H1 (cell line): Measurements from ENCODE around the gene FRZB. TPM values are rescaled to one million over a fixed set of nuclear protein-coding genes. Genes with fewer than 3 reads are reported as not detected.

Source experiments
- CTCF ChIA-PET: fragments of 300-600 bp; sonication (Branson Sonifier 250); formaldehyde crosslinking; loops from one replicate; lab custom pipeline; 2021; ENCODE audit not compliant: partially characterized antibody; lab: Charles Lee
- POLR2A ChIA-PET: fragments of 300-600 bp; sonication (Branson Sonifier 250); formaldehyde crosslinking; loops from one replicate; lab custom pipeline; 2021; ENCODE audit warnings: inconsistent platforms; ENCODE audit not compliant: partially characterized antibody; lab: Charles Lee
- DNase-seq, 2 experiments: peaks; one replicate each; pipeline versions ENCODE4 v3.0.0 to v3.0.0-alpha.2; 2010 to 2022; ENCODE audit warnings: low spot score in 2 of 2, low read depth in 1 of 2, mixed read lengths in 1 of 2
- FAIRE-seq: peaks from 2 replicates; lab custom pipeline; 2011; peaks lifted over from hg19 to GRCh38; lab: Jason Lieb, UNC
- H2AFZ ChIP-seq: 2 replicates; pipeline ENCODE4 v1.8.1; 2012; ENCODE audit warnings: low read length, inconsistent platforms
- H2AK5ac ChIP-seq: 2 replicates; pipeline ENCODE4 v1.6.1; 2013; ENCODE audit warnings: low read depth, low read length
- H2BK120ac ChIP-seq: replicated peaks from 2 replicates; pipeline ENCODE3; 2013; ENCODE audit warnings: low read depth, low read length, inconsistent platforms
- H2BK12ac ChIP-seq: 2 replicates; pipeline ENCODE4 v1.6.1; 2013; ENCODE audit warnings: low read depth, low read length
- H2BK15ac ChIP-seq: 2 replicates; pipeline ENCODE4 v1.6.1; 2013; ENCODE audit warnings: low read length
- H2BK20ac ChIP-seq: 2 replicates; pipeline ENCODE4 v1.6.1; 2013; ENCODE audit warnings: low read length
- H2BK5ac ChIP-seq: 2 replicates; pipeline ENCODE4 v1.6.1; 2013; ENCODE audit warnings: low read depth, low read length
- H3K14ac ChIP-seq: 2 replicates; pipeline ENCODE4 v1.6.1; 2013; ENCODE audit warnings: inconsistent platforms; ENCODE audit not compliant: insufficient read length
- H3K18ac ChIP-seq: 2 replicates; pipeline ENCODE4 v1.6.1; 2013; ENCODE audit warnings: low read length; ENCODE audit errors: extremely low read depth
- H3K23ac ChIP-seq: 2 replicates; pipeline ENCODE4 v1.6.1; 2013; ENCODE audit warnings: inconsistent platforms; ENCODE audit not compliant: insufficient read length
- H3K23me2 ChIP-seq: 2 replicates; pipeline ENCODE4 v1.6.1; 2013; ENCODE audit warnings: low read depth, low read length
- H3K27ac ChIP-seq: 2 replicates; pipeline ENCODE4 v1.6.1; 2011; ENCODE audit warnings: low read depth, low read length, inconsistent platforms
- H3K27me3 ChIP-seq, 4 experiments: replicated peaks in 1 of 4; 1 replicate in 1 of 4; 2 replicates in 3 of 4; pipeline versions ENCODE4 v1.6.1 to v1.8.1; 2011 to 2013; ENCODE audit warnings: low read length in 3 of 4, mild to moderate bottlenecking in 3 of 4, inconsistent platforms in 2 of 4, mixed read lengths in 2 of 4, moderate library complexity in 1 of 4; ENCODE audit not compliant: control insufficient read depth in 3 of 4, insufficient read depth in 3 of 4; ENCODE audit errors: extremely low read depth in 1 of 4
- H3K36me3 ChIP-seq, 4 experiments: 2 replicates each; pipeline versions ENCODE4 v1.6.1 to v1.8.1; 2011 to 2013; ENCODE audit warnings: mild to moderate bottlenecking in 4 of 4, low read length in 3 of 4, moderate library complexity in 2 of 4, control low read depth in 1 of 4, inconsistent platforms in 1 of 4; ENCODE audit not compliant: insufficient read depth in 4 of 4, control insufficient read depth in 2 of 4
- H3K4ac ChIP-seq: replicated peaks from 2 replicates; pipeline ENCODE3; 2013; ENCODE audit warnings: low read length, low read depth, mixed read lengths, inconsistent platforms; ENCODE audit not compliant: insufficient read length
- H3K4me1 ChIP-seq, 4 experiments: replicated peaks in 1 of 4; 1 replicate in 1 of 4; 2 replicates in 3 of 4; pipeline versions ENCODE4 v1.6.1 to v1.8.1; 2011 to 2013; ENCODE audit warnings: low read length in 3 of 4, inconsistent platforms in 2 of 4, mixed read lengths in 1 of 4; ENCODE audit not compliant: insufficient read depth in 4 of 4, control insufficient read depth in 3 of 4
- H3K4me2 ChIP-seq, 2 experiments: 2 replicates each; pipeline versions ENCODE4 v1.6.1 to v1.8.1; 2011 to 2013; ENCODE audit warnings: low read depth in 2 of 2, low read length in 2 of 2, control low read depth in 1 of 2, inconsistent platforms in 1 of 2, mild to moderate bottlenecking in 1 of 2; ENCODE audit not compliant: insufficient read depth in 1 of 2
- H3K4me3 ChIP-seq, 4 experiments: fragments of 200-600, 300-600 bp in 1 of 4; sonication (generic), shearing (Covaris generic), sonication (Bioruptor Twin) in 1 of 4; 2 replicates each; pipeline versions ENCODE4 v1.5.1 to v1.8.1; 2011 to 2016; ENCODE audit warnings: low read length in 4 of 4, low read depth in 3 of 4, control low read depth in 2 of 4, inconsistent platforms in 2 of 4, mild to moderate bottlenecking in 2 of 4, mixed read lengths in 1 of 4, moderate library complexity in 1 of 4; ENCODE audit not compliant: insufficient read depth in 2 of 4; ENCODE audit errors: extremely low read depth in 1 of 4
- H3K56ac ChIP-seq: replicated peaks from 2 replicates; pipeline ENCODE3; 2013; ENCODE audit warnings: low read depth, mild to moderate bottlenecking, mixed read lengths, low read length, inconsistent platforms; ENCODE audit not compliant: insufficient read length
- H3K79me1 ChIP-seq: 2 replicates; pipeline ENCODE4 v1.6.1; 2013; ENCODE audit warnings: low read depth, low read length, control low read depth
- H3K79me2 ChIP-seq, 2 experiments: 2 replicates each; pipeline versions ENCODE4 v1.6.1 to v1.8.1; 2012 to 2013; ENCODE audit warnings: low read length in 2 of 2, mild to moderate bottlenecking in 2 of 2, inconsistent platforms in 1 of 2; ENCODE audit not compliant: insufficient read depth in 2 of 2, control insufficient read depth in 1 of 2
- H3K9ac ChIP-seq, 4 experiments: replicated peaks in 1 of 4; 1 replicate in 1 of 4; 2 replicates in 3 of 4; pipeline versions ENCODE4 v1.6.1 to v1.8.1; 2011 to 2013; ENCODE audit warnings: low read depth in 3 of 4, low read length in 3 of 4, control low read depth in 2 of 4, mild to moderate bottlenecking in 2 of 4, moderate library complexity in 2 of 4, inconsistent platforms in 1 of 4; ENCODE audit errors: extremely low read depth in 1 of 4
- H3K9me3 ChIP-seq, 2 experiments: 2 replicates each; pipeline versions ENCODE4 v1.6.1 to v1.8.1; 2012 to 2013; ENCODE audit warnings: mild to moderate bottlenecking in 2 of 2, moderate library complexity in 2 of 2, control low read depth in 1 of 2, inconsistent platforms in 1 of 2, low read depth in 1 of 2, low read length in 1 of 2, mixed read lengths in 1 of 2; ENCODE audit not compliant: insufficient read depth in 2 of 2
- H4K20me1 ChIP-seq, 2 experiments: replicated peaks in 1 of 2; 2 replicates each; pipeline versions ENCODE3 to v1.8.1; 2011 to 2013; ENCODE audit warnings: inconsistent platforms in 2 of 2, low read length in 2 of 2, mild to moderate bottlenecking in 1 of 2; ENCODE audit not compliant: insufficient read depth in 2 of 2, control insufficient read depth in 1 of 2
- H4K5ac ChIP-seq: 2 replicates; pipeline ENCODE4 v1.6.1; 2013; ENCODE audit warnings: low read length, low read depth, mixed read lengths, inconsistent platforms; ENCODE audit not compliant: insufficient read length
- H4K8ac ChIP-seq: 2 replicates; pipeline ENCODE4 v1.8.0; 2013; ENCODE audit warnings: mild to moderate bottlenecking, moderate library complexity, low read length, inconsistent platforms; ENCODE audit not compliant: insufficient read depth; ENCODE audit errors: extremely low read depth
- H4K91ac ChIP-seq: replicated peaks from 2 replicates; pipeline ENCODE3; 2013; ENCODE audit warnings: low read length, mixed read lengths, inconsistent platforms; ENCODE audit not compliant: insufficient read length
- CEBPB ChIP-seq: IDR thresholded peaks from 2 replicates; pipeline ENCODE4 v1.6.1; 2012; ENCODE audit warnings: low read depth, low read length
- WGBS, 2 experiments: shearing (Covaris generic) in 1 of 2; methylation state at CpG; one replicate each; pipeline versions ENCODE4 v1.1.6 to v1.1.7; 2013 to 2015; ENCODE audit warnings: low lambda C conversion rate in 2 of 2, mixed read lengths in 2 of 2, inconsistent platforms in 1 of 2, low coverage in 1 of 2, missing lambda C conversion rate in 1 of 2; ENCODE audit not compliant: insufficient replicate concordance in 2 of 2, insufficient coverage in 1 of 2, insufficient read length in 1 of 2; ENCODE audit errors: extremely low coverage in 1 of 2, missing lambda C conversion rate in 1 of 2; 5-methylcytosine and 5-hydroxymethylcytosine counted together
- polyA plus RNA-seq, 7 experiments: library from polyadenylated mRNA; depleted of rRNA in 3 of 7; stranded (reverse) in 5 of 7; unstranded in 2 of 7; fragments of >200 nt in 5 of 7; fragments of 200-250 nt in 2 of 7; gene quantifications; 1 replicate in 5 of 7; 2 replicates in 1 of 7; 4 replicates in 1 of 7; pipeline versions ENCODE4 v1.2.1 to v1.2.3, GENCODE V29; 2011 to 2013; ENCODE audit warnings: missing spikeins in 2 of 7, mixed read lengths in 2 of 7
- total RNA-seq: library from RNA; stranded (reverse); fragmentation: NEBNext Ultra II Directional; extraction: Animal tissue kit (Norgen Biotek cat#: 25700); gene quantifications from 2 replicates; pipeline ENCODE4 v1.2.1, GENCODE V29; 2021

The FRZB gene
- total and polyA plus RNA-seq, 2 of the 8 experiments (the other 6 are each of a cell fraction or from before 2014, with no cell fraction given), result 4.4 to 4.6 TPM

DNA sequence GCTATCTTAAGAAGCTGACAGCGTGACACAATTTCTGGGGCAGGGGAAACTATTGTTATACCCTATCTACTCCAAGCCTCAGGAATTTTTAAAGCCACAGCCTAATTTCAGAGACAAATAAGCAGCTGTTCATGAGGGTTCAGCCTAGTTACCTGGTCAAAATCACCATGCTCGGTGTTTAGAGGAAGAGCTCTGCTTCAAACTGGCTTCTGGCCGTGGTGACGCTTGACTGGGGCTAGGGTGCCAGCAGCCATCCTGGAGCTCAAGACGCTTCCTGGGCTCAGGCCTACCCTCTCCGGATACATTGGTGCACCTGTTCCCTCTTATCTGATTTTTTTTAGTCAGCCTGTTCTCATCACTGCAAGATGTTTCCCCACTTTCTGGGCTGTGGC, 41.7 kb downstream of the FRZB start:
- Histone ChIP-seq H3K9me3 (no peaks in the 10 kb centered on the region), H3K18ac (no peak overlapping the region), H2BK5ac (no peak overlapping the region), H3K56ac (no peak overlapping the region), H4K91ac (peak overlapping the region; percentile 29), H4K8ac (no peak overlapping the region), H3K79me2 (no peaks in the 10 kb centered on the region), H2BK12ac (no peak overlapping the region), H2BK20ac (peak overlapping the region; percentile 52; the same call in 1 of the 2 replicates), H3K23ac (no peak overlapping the region), H4K20me1 (no peaks in the 10 kb centered on the region), H3K4me2 (no peak overlapping the region), H3K4me1 (peaks cover 0 to 15% (median 0%) of the 10 kb centered on the region in 4 experiments; a peak in 2 of 7 replicates), H3K4me3 (no peak overlapping the region), H4K5ac (no peak overlapping the region), H3K23me2 (no peaks in the 10 kb centered on the region), H2AFZ (no peak overlapping the region), H3K27me3 (no peaks in the 10 kb centered on the region), H2BK15ac (no peak overlapping the region), H3K36me3 (no peaks in the 10 kb centered on the region), H2AK5ac (no peak overlapping the region), H3K9ac (no peak overlapping the region), H3K27ac (no peak overlapping the region), H2BK120ac (no peak overlapping the region), H3K4ac (no peak overlapping the region), H3K79me1 (no peaks in the 10 kb centered on the region), H3K14ac (no peak overlapping the region)
- DNase-seq (no peak), FAIRE-seq (no peak)
- 84% methylated on average over 6 of the region's 6 CpGs; no CpG with 5 or more reads in 1 of the 2 experiments for WGBS, 2 experiments
- POLR2A ChIA-PET, result interaction anchor here (1.5 kb wide), 1 partner anchor 8 kb away, joined by 3 read pairs; no protein-coding TSS in a partner anchor
- CTCF ChIA-PET, result interaction anchor here (1.0 to 2.2 kb wide), 6 partner anchors 8 to 62 kb away, joined by 3 to 8 read pairs (median 4); no protein-coding TSS in a partner anchor
- no peak for TF ChIP-seq CEBPB
